Kidney (tissue), 14 donors: ENCODE data around the gene KLHDC8A. TPM values are rescaled to one million over a fixed set of nuclear protein-coding genes. Genes with fewer than 3 reads are reported as not detected.

Source experiments
- DNase-seq, 5 donors: peaks; one replicate each; pipeline ENCODE4 v3.0.0-alpha.2; 2013 to 2020
- FAIRE-seq: peaks from 2 replicates; lab custom pipeline; 2012; peaks lifted over from hg19 to GRCh38; lab: Jason Lieb, UNC
- H3K27ac ChIP-seq, 2 donors: one replicate each; pipeline ENCODE4 v1.7.0; 2013; ENCODE audit warnings: low read depth in 2 of 2, low read length in 2 of 2, inconsistent platforms in 1 of 2
- H3K27me3 ChIP-seq: one replicate; pipeline ENCODE4 v1.7.1; 2013; ENCODE audit warnings: low read length, inconsistent platforms; ENCODE audit not compliant: control insufficient read depth, insufficient read depth
- H3K36me3 ChIP-seq, 3 donors: one replicate each; pipeline versions ENCODE4 v1.7.0 to v1.7.1; 2013; ENCODE audit warnings: low read length in 3 of 3, control low read depth in 1 of 3, inconsistent platforms in 1 of 3; ENCODE audit not compliant: insufficient read depth in 3 of 3, control insufficient read depth in 2 of 3
- H3K4me1 ChIP-seq, 3 donors: one replicate each; pipeline versions ENCODE4 v1.7.0 to v1.7.1; 2013; ENCODE audit warnings: low read length in 3 of 3, inconsistent platforms in 1 of 3, low read depth in 1 of 3; ENCODE audit not compliant: control insufficient read depth in 2 of 3, insufficient read depth in 2 of 3
- H3K4me3 ChIP-seq, 3 donors: one replicate each; pipeline versions ENCODE4 v1.7.0 to v1.8.1; 2013; ENCODE audit warnings: low read length in 3 of 3, control low read depth in 1 of 3, inconsistent platforms in 1 of 3
- H3K9ac ChIP-seq, 3 donors: one replicate each; pipeline versions ENCODE4 v1.7.0 to v1.7.1; 2013; ENCODE audit warnings: low read length in 3 of 3, control low read depth in 1 of 3, inconsistent platforms in 1 of 3
- H3K9me3 ChIP-seq, 3 donors: one replicate each; pipeline versions ENCODE4 v1.7.0 to v1.7.1; 2013; ENCODE audit warnings: low read length in 3 of 3, control low read depth in 1 of 3, inconsistent platforms in 1 of 3; ENCODE audit not compliant: control insufficient read depth in 2 of 3, insufficient read depth in 1 of 3
- CTCF ChIP-seq: IDR thresholded peaks from 3 replicates; pipeline ENCODE4 v1.5.1; 2012; ENCODE audit warnings: mild to moderate bottlenecking, moderate library complexity, borderline replicate concordance; ENCODE audit not compliant: insufficient read depth; ENCODE audit errors: extremely low read depth
- intact Hi-C: fragments of 100-400 bp; cut with DNase I; formaldehyde crosslinking; loops from one replicate; pipeline ENCODE4 v1.11.1; 2022
- polyA plus RNA-seq: library from polyadenylated mRNA; stranded (reverse); fragments of 350-450 nt; fragmentation: Illumina TruSeq; extraction: RNeasy Lipid Tissue Mini Kit (QIAGEN cat#74804); gene quantifications from one replicate; pipeline ENCODE4 v1.2.3, GENCODE V29; 2014; ENCODE audit warnings: low read depth, low replicate concordance; ENCODE audit not compliant: insufficient read depth
- total RNA-seq: library from RNA; stranded (reverse); fragmentation: NEBNext Ultra II Directional; extraction: Animal tissue kit (Norgen Biotek cat#: 25700); gene quantifications from one replicate; pipeline ENCODE4 v1.2.1, GENCODE V29; 2021
- donor health status: control.
- donor health status: control.
- donor health status: control.
- donor health status: control.
- donor health status: control.
- donor health status: DM: yes; HTN: yes; CAD: no.
- donor health status: Normal renal cell carcinoma (clear cell type).

KLHDC8A gene
- total and polyA plus RNA-seq, 2 donors from 2014 or later, result not detected

DNA sequence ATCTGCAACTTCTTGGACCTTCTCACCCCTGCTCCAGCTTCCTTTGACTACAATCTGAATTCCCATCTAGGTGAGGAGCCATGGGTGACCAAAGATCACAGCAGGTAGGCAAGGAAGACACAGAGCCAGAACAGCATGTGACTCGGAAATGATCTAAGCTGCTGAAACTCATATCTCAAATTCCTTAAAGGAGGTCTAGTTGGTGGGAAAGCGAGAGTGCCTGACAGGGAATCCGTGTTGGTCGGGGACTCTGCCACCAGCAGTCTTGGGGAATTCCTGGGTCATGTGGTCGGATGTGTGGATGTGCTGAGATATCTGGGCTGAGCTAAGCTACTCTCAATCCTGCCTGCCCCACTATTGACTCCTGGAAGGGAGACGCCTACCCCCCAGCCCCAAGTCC is 31.9 kb downstream of the KLHDC8A start:
- H3K27ac ChIP-seq, result peak overlapping the region; percentile 33 to 74

DNA sequence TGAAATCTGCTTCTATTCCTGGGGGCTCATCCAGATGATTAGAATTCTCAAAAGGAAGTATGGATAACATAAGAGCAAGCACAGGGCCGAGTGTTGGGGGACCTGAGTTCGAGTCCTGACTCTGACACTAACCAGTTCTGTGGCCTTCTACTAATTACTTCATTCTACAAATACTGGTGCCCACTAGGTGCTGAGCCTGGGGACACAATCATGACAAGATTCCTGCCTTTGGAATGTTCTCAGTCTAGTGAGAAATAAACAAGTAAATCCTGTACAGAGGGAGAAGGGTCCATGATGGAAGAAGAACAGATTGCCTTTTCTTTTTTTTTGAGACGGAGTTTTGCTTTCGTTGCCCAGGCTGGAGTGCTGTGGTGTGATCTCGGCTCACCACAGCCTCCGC is 32.9 kb downstream of the KLHDC8A start:
- FAIRE-seq (no peak), DNase-seq (no peak)
- Histone ChIP-seq H3K27me3 (no peaks in the 10 kb centered on the region), H3K27ac (no peak overlapping the region), H3K36me3 (no peaks in the 10 kb centered on the region), H3K9ac (no peak overlapping the region), H3K4me1 (peaks cover 0 to 31% (median 26%) of the 10 kb centered on the region in 3 donors), H3K4me3 (no peak overlapping the region), H3K9me3 (no peaks in the 10 kb centered on the region)
- TF ChIP-seq CTCF, result no peak
- intact Hi-C loops, result no loop called here

More for the DNA sequence above, 31.9 kb downstream of the KLHDC8A start:
- H3K4me3 ChIP-seq, result peak overlapping the region in 1 of 3 donors; percentile 10
- no peaks in the 10 kb centered on the region for H3K36me3 ChIP-seq
- no peak for FAIRE-seq
- peak overlapping the region in 1 of 3 donors; percentile 43 for H3K9ac ChIP-seq
- H3K27me3 ChIP-seq, result no peaks in the 10 kb centered on the region
- DNase-seq, result no peak
- intact Hi-C loops, result loop anchor here (5.0 kb wide), 1 partner anchor 52 kb away; no protein-coding TSS in a partner anchor
- H3K4me1 ChIP-seq, result peaks cover 0 to 37% (median 26%) of the 10 kb centered on the region in 3 donors
- H3K9me3 ChIP-seq, result no peaks in the 10 kb centered on the region
- TF ChIP-seq CTCF, result no peak

DNA sequence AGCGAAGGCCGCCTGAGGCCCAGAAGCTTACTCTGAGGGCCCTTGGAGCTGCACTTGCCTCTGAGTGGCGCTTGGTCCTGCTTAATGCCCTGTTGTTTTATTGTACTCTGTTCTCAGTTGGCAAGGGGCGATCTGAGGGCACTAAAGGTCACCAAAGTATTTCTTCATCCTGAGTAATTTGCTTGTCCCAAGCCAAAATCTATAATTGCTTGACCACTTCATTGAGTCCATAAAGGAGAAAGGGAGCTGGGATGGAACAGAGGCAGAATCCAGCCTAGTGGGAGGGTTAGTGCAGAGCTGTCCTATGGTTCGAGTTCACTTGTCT is 34.8 kb downstream of the KLHDC8A start:
- peak overlapping the region; percentile 13 to 96 for H3K27ac ChIP-seq
- DNase-seq, result no peak
- H3K27me3 ChIP-seq, result no peaks in the 10 kb centered on the region
- no peak for FAIRE-seq
- no peaks in the 10 kb centered on the region for H3K36me3 ChIP-seq
- H3K4me1 ChIP-seq, result peaks cover 0 to 36% (median 23%) of the 10 kb centered on the region in 3 donors
- peak overlapping the region in 1 of 3 donors; percentile 92 for H3K9ac ChIP-seq
- H3K4me3 ChIP-seq, result peak overlapping the region in 2 of 3 donors; percentile 0 to 97
- H3K9me3 ChIP-seq, result no peaks in the 10 kb centered on the region
- TF ChIP-seq CTCF, result no peak
- intact Hi-C loops, result no loop called here
